GM19438 (cell line): ENCODE results near the gene HSD17B10.
"Not testable (repeated sequence)": the region's sequence is repeated elsewhere in the genome, so short reads cannot be mapped to it uniquely, and the experiment has no call there.

Source experiments
- ATAC-seq: cut with Tn5 transposase; IDR thresholded peaks from one replicate; pipeline ENCODE4 v1.9.1; 2021; ENCODE audit warnings: low read depth; ENCODE audit not compliant: unreplicated experiment

Gene HSD17B10

GRCh38 chrX:53438174-53438831, 4.1 kb upstream of the HSD17B10 start:
- ATAC-seq: no peak

GRCh38 chrX:53437206-53437605, 3.0 kb upstream of the HSD17B10 start:
- ATAC-seq: no peak

DNA sequence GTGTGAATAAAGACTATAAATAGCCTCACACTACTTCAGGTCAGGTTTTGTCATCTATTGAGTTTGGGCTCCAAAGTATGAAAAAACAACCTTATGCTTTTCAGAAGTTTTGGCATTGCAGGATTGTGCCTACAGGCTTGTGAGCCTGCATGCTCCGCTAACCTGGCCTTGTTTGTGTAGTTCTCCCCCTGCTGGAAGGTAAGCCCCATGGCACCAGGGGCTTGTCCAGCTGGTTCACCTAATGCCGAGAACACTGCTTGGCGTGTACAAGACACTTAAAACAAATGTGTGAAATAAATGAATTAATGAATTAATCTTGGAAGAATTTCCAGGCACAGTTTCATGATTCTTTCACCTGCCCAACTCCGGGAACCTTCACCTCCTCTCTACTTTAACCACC, 1.8 kb upstream of the HSD17B10 start:
- peak; percentile 88 for ATAC-seq

GRCh38 chrX:53430231-53430630, 3.9 kb downstream of the HSD17B10 start:
- ATAC-seq: no peak

DNA sequence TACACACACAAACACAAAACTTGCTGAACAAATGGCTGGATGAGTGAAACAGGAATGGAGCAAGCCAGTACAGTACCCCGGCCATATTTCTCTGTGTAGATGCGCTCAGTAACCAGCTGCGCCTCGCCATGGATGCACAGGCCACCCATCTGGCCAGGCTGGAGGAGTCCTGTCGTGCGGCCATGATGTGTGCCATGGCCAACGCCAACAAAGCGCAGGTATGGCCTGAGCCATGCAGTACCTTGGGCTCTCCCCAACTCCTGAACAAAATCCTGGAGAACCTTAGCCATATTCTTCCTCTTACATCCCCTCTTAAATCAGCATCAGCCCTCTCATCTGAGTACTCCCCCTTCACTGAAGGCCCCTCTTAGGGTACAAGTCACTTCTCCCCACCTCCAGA, 4.4 kb downstream of the HSD17B10 start:
- no peak for ATAC-seq

DNA sequence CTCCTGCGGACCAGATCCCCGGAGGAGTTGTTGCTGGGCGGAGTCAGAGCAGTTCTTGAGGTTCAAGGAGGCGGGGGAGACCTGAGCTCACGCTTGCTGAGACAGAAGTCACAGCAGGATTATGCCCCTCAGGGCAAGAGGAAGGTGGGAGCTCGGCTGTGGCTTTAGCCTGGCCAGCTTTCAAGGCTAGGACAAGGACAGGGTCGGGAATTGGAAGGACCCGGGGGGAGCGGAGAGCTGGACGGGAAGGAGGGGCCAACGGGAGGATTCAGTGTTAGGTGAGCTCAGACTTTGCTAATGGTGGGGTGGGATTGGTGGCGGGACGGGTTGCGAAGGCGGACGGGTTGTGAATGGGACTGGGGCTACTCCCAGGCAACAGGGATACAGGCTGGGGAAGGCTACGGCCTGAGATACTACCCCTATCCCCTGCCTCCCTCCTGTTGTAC, 11.3 kb downstream of the HSD17B10 start, which contains the start of gene RIBC1:
TSS of gene RIBC1 (plus strand) at position 13 of the 446 bp plus-strand sequence. CDS start 3,404 bp downstream, outside the sequence.
- ATAC-seq: no peak

GRCh38 chrX:53422086-53422860, 11.9 kb downstream of the HSD17B10 start, which contains the start of gene SMC1A:
TSS of gene SMC1A (minus strand) at chrX:53422654. CDS start at chrX:53422600, 54 bp downstream.
- peak; percentile 94 for ATAC-seq

DNA sequence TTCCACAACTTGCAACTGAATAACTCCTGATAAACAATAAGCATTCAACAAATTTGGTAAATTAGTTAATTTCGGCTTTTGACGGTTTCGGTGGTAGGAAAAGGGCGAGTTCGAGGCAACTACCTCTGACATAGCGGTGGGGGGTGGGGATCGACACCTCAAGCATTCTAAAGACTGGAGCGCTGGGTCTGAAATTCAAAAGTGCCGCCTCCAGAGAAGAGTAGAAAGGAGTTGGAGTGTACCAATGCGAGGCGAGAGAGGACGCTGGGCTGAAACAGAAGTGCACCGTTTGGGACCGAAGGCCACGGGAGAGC, 12.4 kb downstream of the HSD17B10 start:
- peak; percentile 17 for ATAC-seq

GRCh38 chrX:53421125-53421524, 13.0 kb downstream of the HSD17B10 start:
- ATAC-seq: no peak

DNA sequence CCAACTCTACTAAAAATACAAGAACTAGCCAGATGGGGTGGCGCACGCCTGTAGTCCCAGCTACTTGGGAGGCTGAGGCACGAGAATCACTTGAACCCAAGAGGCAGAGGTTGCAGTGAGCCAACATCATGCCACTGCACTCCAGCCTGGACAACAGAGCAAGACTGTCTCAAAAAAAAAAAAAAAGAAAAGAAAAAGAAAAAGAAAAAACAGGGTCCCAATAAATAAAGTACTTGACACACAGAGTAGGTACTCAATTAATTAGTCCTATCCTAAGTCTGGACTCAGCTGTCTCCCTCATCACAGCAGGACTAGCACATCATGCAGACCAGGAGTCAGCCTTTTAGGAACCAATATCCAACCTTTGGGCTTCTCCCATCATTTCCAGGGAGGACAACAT, 13.8 kb downstream of the HSD17B10 start:
- not testable (repeated sequence) for ATAC-seq

GRCh38 chrX:53412446-53412845, 21.7 kb downstream of the HSD17B10 start:
- ATAC-seq: no peak

DNA sequence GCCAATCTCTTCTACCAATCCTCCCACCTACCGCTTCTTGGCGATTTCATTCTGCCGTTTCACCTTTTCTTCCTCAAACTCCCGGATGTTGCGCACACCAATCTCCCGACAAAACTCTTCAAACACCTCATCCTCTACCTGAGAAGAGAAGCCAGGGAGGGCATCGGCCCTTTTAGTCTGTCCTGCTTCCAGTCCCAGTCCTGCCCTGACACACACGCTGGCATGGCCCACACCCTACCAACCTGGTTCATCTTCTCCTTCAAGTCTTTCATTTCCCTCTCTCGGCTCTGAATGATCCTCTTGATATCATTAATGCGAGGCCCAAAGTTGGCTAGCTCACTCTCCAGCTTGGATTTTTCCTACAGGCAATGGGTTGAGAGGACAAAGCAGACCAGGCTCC, 30.6 kb downstream of the HSD17B10 start:
- no peak for ATAC-seq

DNA sequence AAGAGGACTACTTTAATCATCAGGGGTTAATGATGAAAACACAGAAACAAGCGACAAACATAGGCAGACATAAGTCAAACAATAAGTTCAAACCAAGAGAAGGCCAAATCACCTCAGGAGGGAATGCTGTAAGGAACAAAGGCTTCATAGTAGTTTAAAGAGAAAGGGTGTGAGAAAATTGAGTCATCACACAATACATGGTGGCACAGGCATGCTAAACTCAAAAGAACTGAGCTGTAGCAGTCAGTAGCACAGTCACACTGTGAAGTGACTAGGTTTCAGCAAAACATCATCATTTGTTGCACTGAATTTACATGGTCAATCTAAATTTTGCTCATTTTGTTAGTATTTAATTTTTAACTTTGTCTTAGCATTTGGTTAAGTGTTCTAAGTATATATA, 36.0 kb downstream of the HSD17B10 start:
- no peak for ATAC-seq

DNA sequence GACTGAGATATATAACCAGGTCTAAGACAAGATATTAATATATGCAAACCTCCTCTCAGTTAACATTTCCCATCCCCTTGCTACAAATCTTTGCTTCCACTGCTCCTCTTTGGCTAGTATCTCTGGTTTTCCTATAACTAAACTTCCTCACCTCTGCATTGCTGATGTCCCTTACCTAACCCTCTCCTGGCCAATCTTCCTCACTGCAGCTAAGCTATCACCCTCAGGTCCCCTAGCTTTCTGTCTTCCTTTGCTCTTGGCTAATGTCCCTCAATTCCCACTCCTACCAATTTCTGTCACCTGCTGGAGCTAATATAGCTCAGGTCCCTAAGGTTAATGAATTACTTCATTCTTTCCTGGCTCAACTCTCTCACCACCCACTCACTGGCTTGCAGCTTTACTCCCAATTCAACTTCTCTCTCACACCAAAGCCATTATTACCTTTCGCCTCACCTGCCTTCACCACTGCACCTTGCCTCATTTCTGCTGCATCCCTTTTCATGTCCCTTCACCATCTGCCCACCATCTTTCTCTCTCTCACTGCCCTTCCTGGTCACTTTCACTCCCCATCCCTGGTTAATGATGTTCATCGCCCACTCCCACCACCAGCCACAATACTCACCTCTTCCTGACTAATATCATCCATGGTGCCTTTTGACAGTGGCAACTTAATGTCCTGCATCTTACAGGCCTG, 38.4 kb downstream of the HSD17B10 start:
- no peak for ATAC-seq

DNA sequence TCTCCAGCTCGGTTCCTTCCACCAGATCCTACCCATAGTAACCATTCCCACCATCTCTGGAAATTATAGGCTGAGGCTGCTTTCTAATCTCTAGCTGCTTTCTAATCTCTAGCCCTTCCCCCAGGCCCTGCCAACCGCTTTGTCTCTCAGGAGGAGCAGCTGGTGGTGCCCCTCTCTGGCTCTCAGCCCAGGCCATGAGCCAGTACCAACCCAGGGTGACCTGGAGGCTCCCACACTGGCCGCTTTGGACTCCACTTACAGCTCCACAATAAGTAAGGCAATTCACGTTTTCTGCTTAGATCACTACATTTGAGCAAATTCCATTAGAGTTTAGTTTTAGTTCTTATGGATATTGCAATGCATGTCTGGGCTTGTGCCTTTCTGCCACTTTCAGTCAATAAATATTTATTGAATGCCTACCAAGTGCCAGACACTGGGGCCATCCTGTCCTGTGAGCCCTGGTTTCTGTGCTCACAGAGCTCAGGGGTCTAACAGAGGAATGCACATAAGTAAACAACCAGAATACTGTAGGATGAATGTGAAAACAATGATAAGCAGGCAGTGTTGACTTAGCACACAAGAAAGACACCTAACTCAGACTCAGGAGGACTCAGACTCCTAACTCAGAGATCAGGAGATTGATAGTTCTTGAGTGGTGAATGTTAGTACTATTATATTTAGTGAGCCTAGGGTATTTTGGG, 50.6 kb downstream of the HSD17B10 start:
- ATAC-seq: no peak
